Lower leg skin (tissue), 4 donors: ENCODE measurements around the gene FEM1B. TPM values are rescaled to one million over a fixed set of nuclear protein-coding genes. Genes with fewer than 3 reads are reported as not detected.

Experiments used
- DNase-seq, 2 donors: peaks; one replicate each; pipeline ENCODE4 v3.0.0-alpha.2; 2019; ENCODE audit warnings: low spot score in 2 of 2
- H3K4me3 ChIP-seq: fragments of 200-600 bp; sonication (generic); 2 replicates; pipeline ENCODE4 v1.5.1; 2017; ENCODE audit warnings: mild to moderate bottlenecking, low read depth; ENCODE audit not compliant: poor library complexity, severe bottlenecking
- POLR2A ChIP-seq, 2 donors: fragments of 450-650 bp; IDR thresholded peaks; one replicate each; pipeline ENCODE4 v1.6.1; 2016 to 2017; ENCODE audit warnings: antibody characterized with exemption in 2 of 2, mild to moderate bottlenecking in 1 of 2, moderate library complexity in 1 of 2
- WGBS, 2 donors: methylation state at CpG; one replicate each; pipeline ENCODE4 v1.1.5; 2018; 5-methylcytosine and 5-hydroxymethylcytosine counted together
- intact Hi-C: fragments of 100-400 bp; cut with DNase I; formaldehyde crosslinking; loops from one replicate; pipeline ENCODE4 v1.15.0; 2023; ENCODE audit warnings: low total_unique reads
- total RNA-seq, 4 donors: library from RNA; depleted of rRNA; stranded (reverse); fragments of >200 nt; gene quantifications; one replicate each; pipeline ENCODE4 v1.1.0, GENCODE V29; 2016
- TF ChIP-seq, protein P1 (sequence below), 3 donors: fragments of 450-650 bp; IDR thresholded peaks; one replicate each; pipeline ENCODE4 v1.5.1; 2016; ENCODE audit warnings: antibody characterized with exemption in 3 of 3, mild to moderate bottlenecking in 3 of 3, moderate library complexity in 2 of 3

FEM1B gene
- total RNA-seq, 4 donors from 2014 or later: 70.6 to 90.9 (median 82.4) TPM

DNA sequence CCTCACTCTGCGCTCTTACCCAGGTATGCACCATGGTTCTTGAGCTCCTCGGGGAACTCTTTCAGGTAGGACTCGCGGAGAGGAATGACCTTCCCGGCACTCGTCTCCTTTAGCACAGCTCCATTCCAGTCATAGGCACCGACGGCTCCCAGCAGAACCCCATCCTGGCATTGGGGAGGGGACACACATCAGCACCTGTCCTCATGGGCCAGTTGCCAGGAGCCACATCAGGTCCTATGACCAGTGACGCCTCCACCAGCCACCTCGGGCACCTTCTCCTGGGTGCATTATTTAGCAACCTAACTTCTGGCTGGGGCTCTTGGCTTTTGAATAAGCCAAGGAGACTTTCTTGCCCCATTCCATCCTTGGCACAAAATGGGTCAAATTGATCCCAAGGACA lies 61.9 kb downstream of the FEM1B start:
- no peak for DNase-seq
- TF ChIP-seq, protein P1, sequence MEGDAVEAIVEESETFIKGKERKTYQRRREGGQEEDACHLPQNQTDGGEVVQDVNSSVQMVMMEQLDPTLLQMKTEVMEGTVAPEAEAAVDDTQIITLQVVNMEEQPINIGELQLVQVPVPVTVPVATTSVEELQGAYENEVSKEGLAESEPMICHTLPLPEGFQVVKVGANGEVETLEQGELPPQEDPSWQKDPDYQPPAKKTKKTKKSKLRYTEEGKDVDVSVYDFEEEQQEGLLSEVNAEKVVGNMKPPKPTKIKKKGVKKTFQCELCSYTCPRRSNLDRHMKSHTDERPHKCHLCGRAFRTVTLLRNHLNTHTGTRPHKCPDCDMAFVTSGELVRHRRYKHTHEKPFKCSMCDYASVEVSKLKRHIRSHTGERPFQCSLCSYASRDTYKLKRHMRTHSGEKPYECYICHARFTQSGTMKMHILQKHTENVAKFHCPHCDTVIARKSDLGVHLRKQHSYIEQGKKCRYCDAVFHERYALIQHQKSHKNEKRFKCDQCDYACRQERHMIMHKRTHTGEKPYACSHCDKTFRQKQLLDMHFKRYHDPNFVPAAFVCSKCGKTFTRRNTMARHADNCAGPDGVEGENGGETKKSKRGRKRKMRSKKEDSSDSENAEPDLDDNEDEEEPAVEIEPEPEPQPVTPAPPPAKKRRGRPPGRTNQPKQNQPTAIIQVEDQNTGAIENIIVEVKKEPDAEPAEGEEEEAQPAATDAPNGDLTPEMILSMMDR (IDR thresholded peaks at IDR 0.05): no peak
- TF ChIP-seq POLR2A (IDR thresholded peaks at IDR 0.05): no peak
- intact Hi-C loops: no loop called here
- 90 to 96% methylated on average over 10 of the region's 10 CpGs for whole genome bisulfite sequencing, 2 donors
- no peak overlapping the region for H3K4me3 ChIP-seq

DNA sequence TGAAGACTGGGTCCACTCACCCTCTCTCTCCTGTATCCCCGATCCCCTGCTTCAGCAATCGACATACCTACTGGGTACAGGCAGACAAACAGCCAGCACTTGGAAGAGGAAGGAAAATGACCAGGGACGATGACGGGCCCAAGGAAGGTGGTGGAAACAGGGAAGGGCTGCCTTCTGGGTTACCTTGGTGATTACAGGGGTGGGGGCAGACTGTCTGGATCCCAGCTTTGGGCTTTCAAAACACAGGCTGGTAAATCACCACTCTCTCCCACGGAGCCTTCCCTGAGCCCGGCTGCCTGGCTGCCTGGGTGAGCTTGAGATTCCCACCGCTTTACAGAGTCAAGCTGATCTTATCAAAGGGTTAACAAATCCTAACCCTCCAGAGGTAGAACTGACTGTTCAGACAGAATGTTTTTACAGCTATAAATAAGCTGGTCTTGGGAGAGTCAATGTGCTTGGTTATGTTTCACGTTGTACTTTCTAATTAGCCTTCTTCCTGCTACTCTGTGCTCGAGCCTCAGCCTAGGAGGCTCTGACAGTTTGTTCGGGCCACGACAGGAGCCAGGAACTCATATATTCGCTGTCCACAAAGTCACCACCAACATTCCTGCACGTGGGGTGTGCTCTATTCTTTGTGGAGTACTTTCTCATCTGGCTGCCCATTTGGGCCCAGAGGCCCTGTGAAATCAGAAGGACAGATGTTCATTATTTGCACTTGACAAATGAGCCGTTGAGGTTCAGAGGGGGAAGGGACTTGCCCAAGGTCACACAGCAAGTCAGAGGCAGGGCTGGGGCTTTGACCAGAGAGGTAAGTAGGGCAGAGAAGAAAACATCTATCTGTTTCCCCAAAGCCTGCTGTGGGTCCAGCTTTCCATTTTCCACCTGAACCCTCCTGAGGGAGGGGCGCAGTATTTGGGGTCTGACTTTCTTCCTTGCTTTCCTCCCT lies 63.5 kb downstream of the FEM1B start:
- H3K4me3 ChIP-seq: no peak overlapping the region
- 77% methylated on average over 15 of the region's 15 CpGs for WGBS, 2 donors
- intact Hi-C loops: no loop called here
- TF ChIP-seq, protein P1 (IDR thresholded peaks at IDR 0.05): no peak
- TF ChIP-seq POLR2A (IDR thresholded peaks at IDR 0.05): no peak
- DNase-seq: no peak

DNA sequence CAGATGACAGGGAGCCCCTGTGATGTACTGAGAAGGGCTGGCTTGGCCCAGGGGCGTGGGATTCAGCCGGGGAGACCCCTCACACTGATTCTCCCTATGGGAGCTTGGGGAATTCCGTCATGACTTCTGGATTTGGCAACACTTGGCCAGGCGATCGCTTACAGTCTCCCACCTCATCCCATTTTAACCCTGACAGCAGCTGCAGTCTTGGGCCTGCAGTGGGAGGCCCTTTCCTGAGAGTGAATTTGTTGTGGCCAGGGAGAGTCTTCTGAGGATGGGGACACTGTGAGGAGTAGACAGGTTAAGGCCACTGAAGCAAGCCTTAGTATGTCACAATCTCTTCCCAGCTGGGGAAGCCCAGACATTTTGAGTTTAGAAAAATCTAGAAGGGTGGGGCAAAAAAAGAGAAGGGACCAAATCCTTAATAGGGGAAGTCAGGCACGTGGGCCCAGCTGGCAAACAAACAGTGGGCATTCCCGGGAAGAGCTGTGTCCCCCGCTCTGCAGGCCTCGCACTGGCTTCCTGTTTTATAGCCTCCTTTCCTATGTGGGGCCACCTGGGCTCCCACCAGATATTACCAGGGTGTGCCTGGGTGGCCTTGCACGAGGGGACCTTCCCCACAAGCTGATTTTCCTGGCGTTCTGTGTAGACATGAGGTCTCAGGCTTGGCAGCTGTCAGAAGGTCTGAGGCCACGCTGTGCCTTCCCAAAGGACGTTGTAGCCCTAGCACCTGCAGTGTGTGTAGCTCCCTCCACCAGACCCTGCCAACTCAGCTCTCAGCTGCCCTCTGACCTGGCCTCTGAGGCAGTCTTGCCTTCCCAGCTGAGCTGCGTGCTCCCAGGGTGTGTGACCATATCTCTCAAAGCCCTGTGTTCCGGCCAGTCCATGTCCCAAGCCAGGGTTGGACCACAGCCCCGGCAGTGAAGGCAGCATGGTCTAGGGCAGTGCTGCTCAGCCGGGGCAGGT lies 64.5 kb downstream of the FEM1B start:
- no peak overlapping the region for H3K4me3 ChIP-seq
- WGBS, 2 donors: 60 to 67% methylated on average over 16 to 17 of the region's 17 CpGs
- intact Hi-C loops: no loop called here
- no peak for DNase-seq
- TF ChIP-seq, protein P1 (IDR thresholded peaks at IDR 0.05): no peak
- no peak for TF ChIP-seq POLR2A (IDR thresholded peaks at IDR 0.05)

DNA sequence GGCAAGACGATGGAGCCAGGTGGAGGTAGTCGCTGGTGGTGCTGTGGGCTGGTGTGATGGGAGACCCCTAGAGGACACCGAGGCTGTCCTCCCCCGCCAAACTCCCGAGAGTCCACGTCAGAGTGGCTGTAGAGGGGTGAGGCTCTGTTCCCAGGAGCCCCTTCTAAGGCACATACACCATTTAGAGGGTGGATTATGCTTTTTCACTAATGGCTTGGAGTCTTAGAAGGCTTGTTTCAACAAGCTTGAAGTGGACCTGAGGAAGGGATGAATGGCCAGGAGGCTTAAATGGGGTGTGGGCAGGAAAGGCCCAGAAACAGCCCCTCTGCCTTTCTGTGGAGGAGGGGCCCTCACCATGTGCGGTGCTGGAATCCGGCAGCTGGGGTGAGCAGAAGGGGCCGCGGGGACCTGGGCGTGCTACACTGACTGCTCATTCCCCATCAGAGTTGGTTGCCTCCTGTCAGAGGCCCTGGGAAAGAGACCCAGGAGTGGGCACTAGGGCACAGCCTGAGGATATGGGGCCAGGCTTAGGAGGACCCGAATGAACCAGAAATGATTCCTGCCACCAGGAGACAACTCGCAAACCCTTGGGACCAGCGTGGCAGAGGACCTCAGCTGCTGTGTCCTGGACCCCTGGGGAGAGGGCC lies 66.2 kb downstream of the FEM1B start:
- WGBS, 2 donors: 70 to 81% methylated on average over 14 of the region's 14 CpGs
- TF ChIP-seq, protein P1 (IDR thresholded peaks at IDR 0.05): no peak
- intact Hi-C loops: no loop called here

DNA sequence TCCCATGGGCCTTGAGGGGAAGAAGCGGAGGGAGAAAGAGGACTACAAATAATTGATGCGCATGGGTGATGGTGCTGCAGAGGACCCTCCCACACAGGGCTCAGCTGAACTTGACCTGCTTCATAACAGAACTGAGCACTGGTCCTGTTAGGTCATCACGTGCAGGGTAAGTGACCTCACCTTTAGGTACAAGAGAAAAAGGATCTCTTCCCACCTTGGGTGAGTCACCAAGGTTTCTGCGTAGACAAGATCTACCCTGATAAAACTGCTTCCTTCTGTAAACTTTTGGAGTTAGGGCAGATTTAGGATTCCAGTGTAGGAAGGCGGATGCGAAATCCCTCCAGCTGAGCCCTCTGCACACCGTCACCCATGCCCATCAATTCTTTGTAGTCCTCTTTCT lies 67.1 kb downstream of the FEM1B start:
- 78 to 89% methylated on average over 7 of the region's 7 CpGs for WGBS, 2 donors
- no peak overlapping the region for H3K4me3 ChIP-seq
- TF ChIP-seq POLR2A (IDR thresholded peaks at IDR 0.05): no peak
- TF ChIP-seq, protein P1 (IDR thresholded peaks at IDR 0.05): no peak
- intact Hi-C loops: no loop called here
- DNase-seq: no peak

More for the DNA sequence above, 66.2 kb downstream of the FEM1B start:
- H3K4me3 ChIP-seq: no peak overlapping the region
- no peak for DNase-seq
